Keratinocyte (primary cell): ENCODE measurements around the gene DISP2.

ENCODE experiments used
- EZH2 ChIP-seq: IDR thresholded peaks from one replicate; pipeline ENCODE4 v1.6.1; 2012; ENCODE audit warnings: inconsistent platforms, mild to moderate bottlenecking, low read length, moderate library complexity
- TF ChIP-seq, protein P1 (sequence below), 3 experiments: IDR thresholded peaks in 1 of 3; conservative IDR thresholded peaks in 1 of 3; optimal IDR thresholded peaks in 1 of 3; 2 replicates in 2 of 3; 3 replicates in 1 of 3; pipeline versions ENCODE3 to v1.5.1; 2011; ENCODE audit warnings: low read length in 3 of 3, mild to moderate bottlenecking in 3 of 3, moderate library complexity in 2 of 3, control low read depth in 1 of 3, inconsistent platforms in 1 of 3; ENCODE audit not compliant: insufficient read depth in 2 of 3; ENCODE audit errors: extremely low read depth in 1 of 3

DNA sequence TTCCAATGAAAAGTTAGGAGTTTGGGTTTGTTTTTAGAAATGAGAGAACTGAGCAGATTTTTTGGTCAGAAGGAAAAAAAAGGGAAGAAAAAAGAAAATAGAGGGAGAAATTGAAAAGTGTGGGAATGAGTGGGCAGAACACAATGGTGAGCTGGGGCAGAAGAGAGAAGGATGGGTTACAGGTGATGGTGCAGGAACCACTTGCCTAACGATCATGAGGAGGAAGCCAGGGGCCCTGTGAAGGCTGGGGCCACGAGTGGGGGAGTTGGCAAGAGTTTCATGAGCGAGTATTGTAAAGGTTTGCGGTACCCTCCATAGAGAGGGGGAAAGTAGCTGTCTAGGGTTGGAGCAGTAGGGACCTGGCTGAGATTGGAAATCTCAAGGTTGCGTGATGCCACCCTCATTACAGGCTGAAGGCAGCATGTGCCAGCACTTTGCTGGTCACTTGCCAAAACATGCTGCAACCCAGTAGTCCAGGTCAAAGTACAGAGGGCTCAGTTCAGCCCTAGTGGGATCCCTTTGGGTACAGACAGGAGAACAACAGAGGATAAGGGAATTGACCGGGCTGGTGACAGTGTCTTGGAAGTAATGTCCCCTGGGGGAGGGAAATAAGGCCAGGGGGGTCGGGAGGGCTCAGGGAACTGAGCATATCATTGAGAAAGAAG, 54.2 kb downstream of the DISP2 start:
- TF ChIP-seq, protein P1, sequence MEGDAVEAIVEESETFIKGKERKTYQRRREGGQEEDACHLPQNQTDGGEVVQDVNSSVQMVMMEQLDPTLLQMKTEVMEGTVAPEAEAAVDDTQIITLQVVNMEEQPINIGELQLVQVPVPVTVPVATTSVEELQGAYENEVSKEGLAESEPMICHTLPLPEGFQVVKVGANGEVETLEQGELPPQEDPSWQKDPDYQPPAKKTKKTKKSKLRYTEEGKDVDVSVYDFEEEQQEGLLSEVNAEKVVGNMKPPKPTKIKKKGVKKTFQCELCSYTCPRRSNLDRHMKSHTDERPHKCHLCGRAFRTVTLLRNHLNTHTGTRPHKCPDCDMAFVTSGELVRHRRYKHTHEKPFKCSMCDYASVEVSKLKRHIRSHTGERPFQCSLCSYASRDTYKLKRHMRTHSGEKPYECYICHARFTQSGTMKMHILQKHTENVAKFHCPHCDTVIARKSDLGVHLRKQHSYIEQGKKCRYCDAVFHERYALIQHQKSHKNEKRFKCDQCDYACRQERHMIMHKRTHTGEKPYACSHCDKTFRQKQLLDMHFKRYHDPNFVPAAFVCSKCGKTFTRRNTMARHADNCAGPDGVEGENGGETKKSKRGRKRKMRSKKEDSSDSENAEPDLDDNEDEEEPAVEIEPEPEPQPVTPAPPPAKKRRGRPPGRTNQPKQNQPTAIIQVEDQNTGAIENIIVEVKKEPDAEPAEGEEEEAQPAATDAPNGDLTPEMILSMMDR (optimal IDR thresholded peaks at IDR 0.05 in 1 of 3, IDR thresholded peaks at IDR 0.05 in 1 of 3, conservative IDR thresholded peaks at IDR 0.05 in 1 of 3; ENCODE audit: extremely low read depth in 1 of 3, insufficient read depth in 2 of 3, low read length in 3 of 3) = no peak
- TF ChIP-seq EZH2 = no peak
